Glomerular endothelial cell (primary cell): Measurements from ENCODE around the gene STAT6. TPM values are rescaled to one million over a fixed set of nuclear protein-coding genes. Genes with fewer than 3 reads are reported as not detected.
"Not testable (repeated sequence)": the region's sequence is repeated elsewhere in the genome, so short reads cannot be mapped to it uniquely, and the experiment has no call there.

Experiments
- DNase-seq: peaks from one replicate; pipeline ENCODE4 v3.0.0-alpha.2; 2011; ENCODE audit warnings: low read depth, low spot score; ENCODE audit errors: extremely low read depth
- total RNA-seq: library from RNA; depleted of rRNA; stranded (reverse); fragments of >200 nt; gene quantifications from 2 replicates; pipeline ENCODE4 v1.2.3, GENCODE V29; 2015

STAT6 gene
- total RNA-seq, 1 donor from 2014 or later = 91.2 TPM

DNA sequence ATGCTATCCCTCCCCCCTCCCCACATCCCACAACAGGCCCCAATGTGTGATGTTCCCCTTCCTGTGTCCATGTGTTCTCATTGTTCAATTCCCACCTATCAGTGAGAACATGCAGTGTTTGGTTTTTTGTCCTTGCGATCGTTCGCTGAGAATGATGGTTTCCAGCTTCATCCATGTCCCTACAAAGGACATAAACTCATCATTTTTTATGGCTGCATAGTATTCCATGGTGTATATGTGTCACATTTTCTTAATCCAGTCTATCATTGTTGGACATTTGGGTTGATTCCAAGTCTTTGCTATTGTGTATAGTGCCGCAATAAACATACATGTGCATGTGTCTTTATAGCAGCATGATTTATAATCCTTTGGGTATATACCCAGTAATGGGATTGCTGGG is 58.0 kb downstream of the STAT6 start:
- DNase-seq = not testable (repeated sequence)

DNA sequence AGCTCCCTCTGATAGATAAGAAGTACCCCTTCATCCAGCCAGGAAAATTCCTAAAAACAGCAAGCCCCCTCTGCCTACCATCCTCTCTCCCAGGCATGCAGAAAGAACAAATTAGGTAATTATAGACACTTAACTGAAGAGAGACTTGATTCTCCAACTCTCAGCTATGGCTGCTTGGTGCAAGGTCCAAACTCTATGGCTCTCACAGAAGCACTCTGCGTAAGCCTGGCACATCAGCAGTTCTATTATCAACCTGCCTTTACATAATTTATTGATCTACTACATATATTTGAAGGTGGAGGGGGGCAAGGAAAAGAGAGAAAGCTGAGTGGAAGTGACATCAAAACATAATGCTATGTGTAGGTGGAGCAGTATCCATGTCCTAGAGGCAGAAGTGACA is 60.2 kb downstream of the STAT6 start:
- DNase-seq = no peak

- DNase-seq = no peak
These were observed 61.3 kb downstream of the STAT6 start, which contains the start of gene MYO1A for GRCh38 chr12:57049890-57050289. Gene MYO1A (minus strand): TSS chr12:57050129. CDS start chr12:57048323, 1,806 bp downstream.

- no peak for DNase-seq
These were observed 62.1 kb downstream of the STAT6 start for GRCh38 chr12:57049119-57049446.

DNA sequence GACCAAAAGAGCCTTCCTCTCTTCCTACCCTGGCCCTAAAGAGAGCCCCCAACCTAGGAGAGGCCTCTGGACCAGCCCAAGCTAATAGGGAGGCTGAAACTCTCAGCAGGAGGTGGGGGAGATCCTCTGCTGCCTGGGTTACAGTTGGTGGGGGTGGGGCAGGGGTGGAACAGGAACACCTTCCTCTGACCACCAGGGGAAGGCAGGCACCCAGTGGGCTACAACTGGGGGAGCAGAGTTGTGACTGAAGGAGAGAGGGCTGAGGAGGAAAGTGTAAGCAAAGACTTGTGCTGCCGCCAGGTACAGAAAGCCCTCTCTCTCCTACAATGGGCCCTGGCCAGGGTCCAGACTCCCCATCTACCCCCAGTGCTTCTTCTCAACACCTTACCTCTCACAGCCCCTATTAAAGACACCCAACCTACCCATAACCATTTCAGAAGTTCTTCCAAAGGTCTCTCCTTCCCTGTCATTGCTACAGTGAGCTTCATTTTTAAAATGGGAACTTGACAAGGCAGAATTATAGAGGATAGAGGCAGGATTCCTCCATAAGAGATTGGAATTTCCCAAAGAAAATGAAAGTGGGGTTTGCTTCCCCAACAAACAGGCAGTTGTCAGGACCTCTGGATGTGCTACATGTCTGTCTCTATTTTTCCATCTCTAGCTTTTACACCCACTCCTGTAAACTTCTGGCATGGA is 62.6 kb downstream of the STAT6 start:
- DNase-seq = no peak

DNA sequence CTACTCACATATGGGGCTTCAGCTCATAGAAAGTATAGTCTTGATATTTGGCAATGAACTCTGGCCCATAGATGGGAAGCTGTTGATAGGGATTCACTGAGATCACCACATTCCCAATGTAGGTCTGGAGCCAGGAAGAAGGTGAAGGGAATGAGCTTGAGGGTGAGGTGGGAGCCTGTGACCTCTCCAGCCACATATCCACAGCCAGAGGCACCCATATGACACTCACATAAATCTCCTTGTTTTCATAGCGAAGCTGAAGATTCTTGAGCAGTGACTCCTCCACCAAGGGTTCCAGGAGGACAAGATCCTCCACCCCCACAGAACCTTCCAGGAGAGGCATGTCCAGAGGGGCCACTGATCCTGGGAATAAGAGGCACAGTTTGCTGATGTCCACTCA is 63.2 kb downstream of the STAT6 start:
- DNase-seq = no peak

GRCh38 chr12:57046947-57047890 is 63.9 kb downstream of the STAT6 start:
- no peak for DNase-seq

- DNase-seq = no peak
These were observed 64.9 kb downstream of the STAT6 start for GRCh38 chr12:57046086-57046791.

Other genes starting within 250 kb of the STAT6 start
- gene SDR9C7, start 177.0 kb downstream of the STAT6 start, total RNA-seq = not detected in 2 replicates
- gene RDH16, start 153.8 kb downstream of the STAT6 start, total RNA-seq = 0.05 TPM in 1 of 2 replicates, not detected in the other
- gene ZBTB39, start 104.8 kb downstream of the STAT6 start, total RNA-seq = 5.3 and 8.0 TPM in 2 replicates
- not detected in 2 replicates for gene TAC3, start 94.8 kb downstream of the STAT6 start, total RNA-seq
- not detected in 2 replicates for gene MYO1A, start 61.2 kb downstream of the STAT6 start, total RNA-seq
- gene NEMP1, start 32.6 kb downstream of the STAT6 start, total RNA-seq = 7.9 and 8.0 TPM in 2 replicates
- gene NAB2, start 22.2 kb downstream of the STAT6 start, total RNA-seq = 16.4 and 17.2 TPM in 2 replicates
- 12.4 and 21.4 TPM in 2 replicates for gene LRP1, start 17.1 kb upstream of the STAT6 start, total RNA-seq
- not detected in 2 replicates for gene LRP1-AS, start 36.3 kb upstream of the STAT6 start, total RNA-seq
- gene NXPH4, start 105.4 kb upstream of the STAT6 start, total RNA-seq = 0.05 and 2.5 TPM in 2 replicates
- 64.0 and 92.2 TPM in 2 replicates for gene SHMT2, start 118.3 kb upstream of the STAT6 start, total RNA-seq
- gene STAC3, start 139.8 kb upstream of the STAT6 start, total RNA-seq = 0.18 and 0.58 TPM in 2 replicates